Lung (tissue), 12 donors: Measurements from ENCODE around the gene FHAD1. TPM values are rescaled to one million over a fixed set of nuclear protein-coding genes. Genes with fewer than 3 reads are reported as not detected.

ENCODE experiments used
- ATAC-seq: fragments of 200-7000 bp; cut with Tn5 transposase; one replicate; pipeline ENCODE4 v1.9.1; 2020; ENCODE audit warnings: moderate number of reproducible peaks; ENCODE audit not compliant: insufficient read depth, low FRiP score
- DNase-seq, 3 donors: peaks; one replicate each; pipeline ENCODE4 v3.0.0-alpha.2; 2013 to 2017
- H3K27ac ChIP-seq, 2 donors: one replicate each; pipeline ENCODE4 v1.5.1; 2013; ENCODE audit warnings: mild to moderate bottlenecking in 2 of 2, moderate library complexity in 2 of 2, control low read depth in 1 of 2, inconsistent platforms in 1 of 2, low read depth in 1 of 2, low read length in 1 of 2
- H3K27me3 ChIP-seq, 3 donors: one replicate each; pipeline ENCODE4 v1.5.1; 2013; ENCODE audit warnings: low read length in 2 of 3; ENCODE audit not compliant: control insufficient read depth in 3 of 3, insufficient read depth in 3 of 3
- H3K36me3 ChIP-seq, 4 donors: one replicate each; pipeline ENCODE4 v1.5.1; 2013; ENCODE audit warnings: low read length in 4 of 4, mild to moderate bottlenecking in 1 of 4, moderate library complexity in 1 of 4; ENCODE audit not compliant: control insufficient read depth in 4 of 4, insufficient read depth in 4 of 4
- H3K4me1 ChIP-seq, 5 donors: one replicate each; pipeline ENCODE4 v1.5.1; 2013; ENCODE audit warnings: low read length in 5 of 5, mild to moderate bottlenecking in 2 of 5, moderate library complexity in 1 of 5; ENCODE audit not compliant: control insufficient read depth in 5 of 5, insufficient read depth in 5 of 5
- H3K4me3 ChIP-seq: one replicate; pipeline ENCODE4 v1.5.1; 2013; ENCODE audit warnings: mild to moderate bottlenecking, control low read depth, moderate library complexity
- H3K9ac ChIP-seq, 2 donors: one replicate each; pipeline ENCODE4 v1.5.1; 2013; ENCODE audit warnings: low read length in 2 of 2, control low read depth in 1 of 2; ENCODE audit not compliant: insufficient read depth in 1 of 2
- H3K9me3 ChIP-seq, 4 donors: one replicate each; pipeline ENCODE4 v1.5.1; 2013; ENCODE audit warnings: low read length in 3 of 4, mild to moderate bottlenecking in 1 of 4, moderate library complexity in 1 of 4; ENCODE audit not compliant: control insufficient read depth in 4 of 4, insufficient read depth in 3 of 4
- CTCF ChIP-seq: IDR thresholded peaks from 2 replicates; pipeline ENCODE4 v1.5.1; 2012; ENCODE audit warnings: mild to moderate bottlenecking; ENCODE audit errors: control extremely low read depth, extremely low read depth
- WGBS, 2 donors: extraction: QIAGEN DNeasy Blood & Tissue Kit; methylation state at CpG; one replicate each; pipeline ENCODE4 v1.1.7; 2013; 5-methylcytosine and 5-hydroxymethylcytosine counted together
- polyA plus RNA-seq, 2 donors: library from polyadenylated mRNA; stranded (reverse); fragments of 200-250 nt; gene quantifications; one replicate each; pipeline ENCODE4 v1.2.1, GENCODE V29; 2013
- total RNA-seq, 2 donors: library from RNA; depleted of rRNA in 1 of 2; stranded (reverse); fragments of >200 nt in 1 of 2; gene quantifications; one replicate each; pipeline ENCODE4 v1.2.1, GENCODE V29; 2014 to 2021
- donor health status: control.
- donor health status: control.
- donor health status: Bipolar disorder and iron deficiency.
- donor health status: healthy.
- donor health status: DM: yes; HTN: yes; CAD: no.

The FHAD1 gene
- total and polyA plus RNA-seq, 4 donors, result 4.4 to 25.9 (median 9.2) TPM

- H3K27ac ChIP-seq, result no peak overlapping the region
- no peak for ATAC-seq
- 93% methylated on average over 6 of the region's 6 CpGs for WGBS, 2 donors
- no peak overlapping the region for H3K9ac ChIP-seq
- no peak for DNase-seq
- no peaks in the 10 kb centered on the region for H3K4me1 ChIP-seq
- H3K36me3 ChIP-seq, result no peaks in the 10 kb centered on the region
- no peaks in the 10 kb centered on the region for H3K27me3 ChIP-seq
- no peak for TF ChIP-seq CTCF
- peaks cover 0 to 7% (median 3%) of the 10 kb centered on the region in 4 donors for H3K9me3 ChIP-seq
- H3K4me3 ChIP-seq, result no peak overlapping the region
These were observed 61.6 kb downstream of the FHAD1 start for GRCh38 chr1:15308621-15309027.

- H3K4me3 ChIP-seq, result no peak overlapping the region
- no peak overlapping the region for H3K9ac ChIP-seq
- no peaks in the 10 kb centered on the region for H3K36me3 ChIP-seq
- DNase-seq (no peak), ATAC-seq (no peak)
- no peaks in the 10 kb centered on the region for H3K27me3 ChIP-seq
- no peaks in the 10 kb centered on the region for H3K4me1 ChIP-seq
- peaks cover 0 to 7% (median 3%) of the 10 kb centered on the region in 4 donors for H3K9me3 ChIP-seq
- H3K27ac ChIP-seq, result no peak overlapping the region
- 89 to 93% methylated on average over 10 of the region's 10 CpGs for WGBS, 2 donors
- no peak for TF ChIP-seq CTCF
These were observed 62.7 kb downstream of the FHAD1 start for GRCh38 chr1:15309687-15310086.

- H3K4me1 ChIP-seq, result no peaks in the 10 kb centered on the region
- ATAC-seq, result no peak
- H3K9me3 ChIP-seq, result peaks cover 0 to 7% (median 3%) of the 10 kb centered on the region in 4 donors
- no peaks in the 10 kb centered on the region for H3K36me3 ChIP-seq
- H3K27ac ChIP-seq, result no peak overlapping the region
- no peaks in the 10 kb centered on the region for H3K27me3 ChIP-seq
- no peak for DNase-seq
- H3K9ac ChIP-seq, result no peak overlapping the region
- 93% methylated on average over 7 of the region's 7 CpGs for WGBS, 2 donors
- H3K4me3 ChIP-seq, result no peak overlapping the region
- TF ChIP-seq CTCF, result no peak
These were observed 63.5 kb downstream of the FHAD1 start for GRCh38 chr1:15310544-15310943.
